PFSK-1 (cell line): Measurements from ENCODE around the gene FXYD2.

Experiments
- SIN3A ChIP-seq: IDR thresholded peaks from 2 replicates; pipeline ENCODE4 v1.6.1; 2012; ENCODE audit warnings: mild to moderate bottlenecking, low read length, moderate library complexity, borderline replicate concordance; ENCODE audit not compliant: insufficient read depth
- TAF1 ChIP-seq: IDR thresholded peaks from 2 replicates; pipeline ENCODE4 v1.6.1; 2012; ENCODE audit warnings: low read length, control low read depth, borderline replicate concordance; ENCODE audit not compliant: insufficient read depth
- TF ChIP-seq, protein P1 (sequence below), 2 experiments: IDR thresholded peaks; 2 replicates each; pipeline versions ENCODE4 v1.6.1 to v1.8.0; 2011 to 2012; ENCODE audit warnings: low read depth in 2 of 2, low read length in 2 of 2, control low read depth in 1 of 2, inconsistent platforms in 1 of 2, mild to moderate bottlenecking in 1 of 2, moderate library complexity in 1 of 2; ENCODE audit not compliant: insufficient read depth in 1 of 2

DNA sequence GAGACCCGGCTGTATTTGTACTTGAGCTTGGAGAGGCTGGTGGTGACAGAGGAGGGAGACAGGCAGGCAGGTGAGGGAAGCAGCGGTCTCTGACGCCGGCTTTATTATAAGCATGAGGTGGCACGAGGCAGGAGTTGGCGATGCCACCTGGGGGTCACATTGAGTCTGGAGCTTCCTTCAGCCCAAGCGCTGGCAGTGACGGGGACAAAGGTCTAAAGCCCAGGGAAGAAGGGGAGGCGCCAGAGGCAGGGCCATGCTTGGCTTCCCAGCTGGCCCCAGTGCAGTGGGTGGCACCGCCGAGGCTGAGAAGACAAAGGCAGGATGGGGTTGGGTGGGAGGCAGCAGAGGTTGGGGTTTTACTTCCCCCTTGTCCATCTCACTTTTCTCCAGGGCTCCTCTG is 4.5 kb downstream of the FXYD2 start:
- TF ChIP-seq TAF1 = no peak
- TF ChIP-seq, protein P1, sequence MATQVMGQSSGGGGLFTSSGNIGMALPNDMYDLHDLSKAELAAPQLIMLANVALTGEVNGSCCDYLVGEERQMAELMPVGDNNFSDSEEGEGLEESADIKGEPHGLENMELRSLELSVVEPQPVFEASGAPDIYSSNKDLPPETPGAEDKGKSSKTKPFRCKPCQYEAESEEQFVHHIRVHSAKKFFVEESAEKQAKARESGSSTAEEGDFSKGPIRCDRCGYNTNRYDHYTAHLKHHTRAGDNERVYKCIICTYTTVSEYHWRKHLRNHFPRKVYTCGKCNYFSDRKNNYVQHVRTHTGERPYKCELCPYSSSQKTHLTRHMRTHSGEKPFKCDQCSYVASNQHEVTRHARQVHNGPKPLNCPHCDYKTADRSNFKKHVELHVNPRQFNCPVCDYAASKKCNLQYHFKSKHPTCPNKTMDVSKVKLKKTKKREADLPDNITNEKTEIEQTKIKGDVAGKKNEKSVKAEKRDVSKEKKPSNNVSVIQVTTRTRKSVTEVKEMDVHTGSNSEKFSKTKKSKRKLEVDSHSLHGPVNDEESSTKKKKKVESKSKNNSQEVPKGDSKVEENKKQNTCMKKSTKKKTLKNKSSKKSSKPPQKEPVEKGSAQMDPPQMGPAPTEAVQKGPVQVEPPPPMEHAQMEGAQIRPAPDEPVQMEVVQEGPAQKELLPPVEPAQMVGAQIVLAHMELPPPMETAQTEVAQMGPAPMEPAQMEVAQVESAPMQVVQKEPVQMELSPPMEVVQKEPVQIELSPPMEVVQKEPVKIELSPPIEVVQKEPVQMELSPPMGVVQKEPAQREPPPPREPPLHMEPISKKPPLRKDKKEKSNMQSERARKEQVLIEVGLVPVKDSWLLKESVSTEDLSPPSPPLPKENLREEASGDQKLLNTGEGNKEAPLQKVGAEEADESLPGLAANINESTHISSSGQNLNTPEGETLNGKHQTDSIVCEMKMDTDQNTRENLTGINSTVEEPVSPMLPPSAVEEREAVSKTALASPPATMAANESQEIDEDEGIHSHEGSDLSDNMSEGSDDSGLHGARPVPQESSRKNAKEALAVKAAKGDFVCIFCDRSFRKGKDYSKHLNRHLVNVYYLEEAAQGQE (IDR thresholded peaks at IDR 0.05; ENCODE audit: insufficient read depth in 1 of 2, low read depth in 2 of 2, low read length in 2 of 2) = no peak
- no peak for TF ChIP-seq SIN3A
